Lower lobe of right lung (tissue), 2 donors: Measurements from ENCODE around the gene ZNF236. TPM values are rescaled to one million over a fixed set of nuclear protein-coding genes. Genes with fewer than 3 reads are reported as not detected.

Source experiments
- ATAC-seq, 2 donors: fragments of 200-7000 bp; cut with Tn5 transposase; one replicate each; pipeline ENCODE4 v1.9.1; 2020 to 2022; ENCODE audit warnings: mild to moderate bottlenecking in 2 of 2, moderate library complexity in 2 of 2
- DNase-seq: peaks from one replicate; pipeline ENCODE4 v3.0.0-alpha.2; 2020
- H3K27ac ChIP-seq: fragments of 200-600 bp; one replicate; pipeline ENCODE4 v1.8.0; 2022
- H3K27me3 ChIP-seq: fragments of 200-600 bp; one replicate; pipeline ENCODE4 v1.8.0; 2022; ENCODE audit warnings: low read depth
- H3K36me3 ChIP-seq: fragments of 200-600 bp; one replicate; pipeline ENCODE4 v1.8.0; 2022; ENCODE audit warnings: mild to moderate bottlenecking
- H3K4me1 ChIP-seq: fragments of 200-600 bp; one replicate; pipeline ENCODE4 v1.8.0; 2022
- H3K4me3 ChIP-seq: fragments of 200-600 bp; one replicate; pipeline ENCODE4 v1.8.0; 2022; ENCODE audit warnings: mild to moderate bottlenecking
- H3K9me3 ChIP-seq: fragments of 200-600 bp; one replicate; pipeline ENCODE4 v1.8.0; 2022
- CTCF ChIP-seq: fragments of 200-600 bp; IDR thresholded peaks from one replicate; pipeline ENCODE4 v1.8.0; 2022; ENCODE audit warnings: antibody characterized with exemption, mild to moderate bottlenecking
- intact Hi-C: fragments of 100-400 bp; cut with DNase I; formaldehyde crosslinking; loops from one replicate; pipeline ENCODE4 v1.11.0; 2022
- total RNA-seq: library from RNA; stranded (reverse); fragmentation: NEBNext Ultra II Directional; extraction: Animal tissue kit (Norgen Biotek cat#: 25700); gene quantifications from one replicate; pipeline ENCODE4 v1.2.1, GENCODE V29; 2021
- donor health status: DM: no; HTN: yes; CAD: no; lungs with severe emphysema.

ZNF236 gene
- total RNA-seq, 1 donor from 2014 or later = 18.0 TPM

GRCh38 chr18:76860411-76860810 lies 38.1 kb downstream of the ZNF236 start:
- Histone ChIP-seq H3K4me1 (no peaks in the 10 kb centered on the region), H3K27me3 (no peaks in the 10 kb centered on the region), H3K27ac (no peak overlapping the region), H3K9me3 (no peaks in the 10 kb centered on the region), H3K36me3 (peaks cover 36% of the 10 kb centered on the region), H3K4me3 (no peak overlapping the region)
- DNase-seq (no peak), ATAC-seq (no peak)
- intact Hi-C loops = no loop called here
- TF ChIP-seq CTCF = no peak

- Histone ChIP-seq H3K4me3 (no peak overlapping the region), H3K4me1 (no peaks in the 10 kb centered on the region), H3K27me3 (no peaks in the 10 kb centered on the region), H3K9me3 (no peaks in the 10 kb centered on the region), H3K36me3 (peaks cover 56% of the 10 kb centered on the region), H3K27ac (no peak overlapping the region)
- ATAC-seq (peak in 1 of 2 donors; percentile 29), DNase-seq (no peak)
- intact Hi-C loops = no loop called here
- no peak for TF ChIP-seq CTCF
These were observed 44.3 kb downstream of the ZNF236 start for GRCh38 chr18:76866666-76867065.

GRCh38 chr18:76873311-76873710 lies 51.0 kb downstream of the ZNF236 start:
- Histone ChIP-seq H3K9me3 (no peaks in the 10 kb centered on the region), H3K4me1 (no peaks in the 10 kb centered on the region), H3K27ac (no peak overlapping the region), H3K36me3 (peaks cover 52% of the 10 kb centered on the region), H3K27me3 (no peaks in the 10 kb centered on the region), H3K4me3 (no peak overlapping the region)
- intact Hi-C loops = no loop called here
- DNase-seq (no peak), ATAC-seq (no peak)
- no peak for TF ChIP-seq CTCF

GRCh38 chr18:76873713-76874112 lies 51.4 kb downstream of the ZNF236 start:
- ATAC-seq (peak in 1 of 2 donors; percentile 18), DNase-seq (no peak)
- Histone ChIP-seq H3K4me1 (no peaks in the 10 kb centered on the region), H3K27me3 (no peaks in the 10 kb centered on the region), H3K27ac (no peak overlapping the region), H3K36me3 (peaks cover 52% of the 10 kb centered on the region), H3K4me3 (no peak overlapping the region), H3K9me3 (no peaks in the 10 kb centered on the region)
- intact Hi-C loops = no loop called here
- no peak for TF ChIP-seq CTCF

GRCh38 chr18:76874642-76875389 lies 52.5 kb downstream of the ZNF236 start:
- no peaks in the 10 kb centered on the region for H3K9me3 ChIP-seq
- TF ChIP-seq CTCF = no peak
- H3K36me3 ChIP-seq = peaks cover 50% of the 10 kb centered on the region
- no peak overlapping the region for H3K4me3 ChIP-seq
- H3K4me1 ChIP-seq = no peaks in the 10 kb centered on the region
- H3K27me3 ChIP-seq = no peaks in the 10 kb centered on the region
- no peak overlapping the region for H3K27ac ChIP-seq
- intact Hi-C loops = no loop called here
- DNase-seq (no peak), ATAC-seq (peak in 1 of 2 donors; percentile 32)
